Measurements from ENCODE around the gene MPHOSPH9. TPM values are rescaled to one million over a fixed set of nuclear protein-coding genes. Genes with fewer than 3 reads are reported as not detected.

Gene MPHOSPH9
- total RNA-seq, 2 experiments from 2014 or later, result 148 to 149 TPM

GRCh38 chr12:123135688-123136087 lies 97.3 kb downstream of the MPHOSPH9 start:
- POLR2A ChIA-PET, result no interaction called here
- Mint-ChIP-seq H3K27me3 (ENCODE audit: low read depth) (no peaks in the 10 kb centered on the region), H3K9me3 (ENCODE audit: insufficient read depth) (no peaks in the 10 kb centered on the region), H3K4me3 (no peak overlapping the region), H3K36me3 (ENCODE audit: low read depth) (peaks cover 3% of the 10 kb centered on the region), H3K27ac (no peak overlapping the region), H3K4me1 (ENCODE audit: low read depth) (peaks cover 40% of the 10 kb centered on the region)
- DNase-seq, result no peak
- CTCF ChIA-PET, result interaction anchor here (1.1 to 1.5 kb wide), 2 partner anchors 8 to 92 kb away, joined by 4 read pairs; no protein-coding TSS in a partner anchor
- ATAC-seq, result no peak

- H3K36me3 Mint-ChIP-seq (ENCODE audit: low read depth), result peaks cover 3% of the 10 kb centered on the region
- DNase-seq, result no peak
- ATAC-seq, result no peak
- ChIA-PET CTCF (interaction anchor here (1.1 to 2.1 kb wide), 3 partner anchors 9 to 91 kb away, joined by 4 to 5 read pairs (median 4); no protein-coding TSS in a partner anchor), POLR2A (no interaction called here)
- no peaks in the 10 kb centered on the region for H3K27me3 Mint-ChIP-seq (ENCODE audit: low read depth)
- H3K9me3 Mint-ChIP-seq (ENCODE audit: insufficient read depth), result no peaks in the 10 kb centered on the region
- H3K27ac Mint-ChIP-seq, result no peak overlapping the region
- H3K4me3 Mint-ChIP-seq, result no peak overlapping the region
- peaks cover 35% of the 10 kb centered on the region for H3K4me1 Mint-ChIP-seq (ENCODE audit: low read depth)
Observed at GRCh38 chr12:123134826-123135225, 98.1 kb downstream of the MPHOSPH9 start.

- ChIA-PET POLR2A (no interaction called here), CTCF (interaction anchor here (1.5 to 2.1 kb wide), 2 partner anchors 14 to 90 kb away, joined by 4 to 5 read pairs; no protein-coding TSS in a partner anchor)
- peaks cover 30% of the 10 kb centered on the region for H3K4me1 Mint-ChIP-seq (ENCODE audit: low read depth)
- H3K4me3 Mint-ChIP-seq, result no peak overlapping the region
- DNase-seq, result no peak
- no peak overlapping the region for H3K27ac Mint-ChIP-seq
- ATAC-seq, result no peak
- H3K27me3 Mint-ChIP-seq (ENCODE audit: low read depth), result no peaks in the 10 kb centered on the region
- no peaks in the 10 kb centered on the region for H3K9me3 Mint-ChIP-seq (ENCODE audit: insufficient read depth)
- peaks cover 3% of the 10 kb centered on the region for H3K36me3 Mint-ChIP-seq (ENCODE audit: low read depth)
Observed at GRCh38 chr12:123134271-123134671, 98.7 kb downstream of the MPHOSPH9 start.

GRCh38 chr12:123133701-123134100 lies 99.2 kb downstream of the MPHOSPH9 start:
- POLR2A ChIA-PET, result interaction anchor here (2.6 to 3.8 kb wide), 2 partner anchors 10 to 58 kb away, joined by 11 to 23 read pairs; no protein-coding TSS in a partner anchor
- H3K36me3 Mint-ChIP-seq (ENCODE audit: low read depth), result peaks cover 3% of the 10 kb centered on the region
- CTCF ChIA-PET, result interaction anchor here (2.1 kb wide), 1 partner anchor 13 kb away, joined by 5 read pairs; no protein-coding TSS in a partner anchor
- no peak for ATAC-seq
- H3K27me3 Mint-ChIP-seq (ENCODE audit: low read depth), result no peaks in the 10 kb centered on the region
- peaks cover 30% of the 10 kb centered on the region for H3K4me1 Mint-ChIP-seq (ENCODE audit: low read depth)
- no peaks in the 10 kb centered on the region for H3K9me3 Mint-ChIP-seq (ENCODE audit: insufficient read depth)
- no peak for DNase-seq
- no peak overlapping the region for H3K4me3 Mint-ChIP-seq
- H3K27ac Mint-ChIP-seq, result no peak overlapping the region

- DNase-seq, result no peak
- ChIA-PET POLR2A (interaction anchor here (2.6 to 3.8 kb wide), 2 partner anchors 10 to 57 kb away, joined by 11 to 23 read pairs; no protein-coding TSS in a partner anchor), CTCF (interaction anchor here (0.9 to 2.3 kb wide), 4 partner anchors 12 to 105 kb away, joined by 3 to 7 read pairs (median 4); no protein-coding TSS in a partner anchor)
- Mint-ChIP-seq H3K4me1 (ENCODE audit: low read depth) (peaks cover 30% of the 10 kb centered on the region), H3K27me3 (ENCODE audit: low read depth) (no peaks in the 10 kb centered on the region), H3K4me3 (no peak overlapping the region), H3K36me3 (ENCODE audit: low read depth) (peaks cover 3% of the 10 kb centered on the region), H3K9me3 (ENCODE audit: insufficient read depth) (no peaks in the 10 kb centered on the region), H3K27ac (no peak overlapping the region)
- ATAC-seq, result no peak
Observed at GRCh38 chr12:123132951-123133619, 99.9 kb downstream of the MPHOSPH9 start.

GRCh38 chr12:123131879-123132402 lies 101.0 kb downstream of the MPHOSPH9 start:
- Mint-ChIP-seq H3K4me3 (peak overlapping the region; percentile 55), H3K27me3 (ENCODE audit: low read depth) (no peaks in the 10 kb centered on the region), H3K9me3 (ENCODE audit: insufficient read depth) (no peaks in the 10 kb centered on the region), H3K36me3 (ENCODE audit: low read depth) (peaks cover 3% of the 10 kb centered on the region), H3K27ac (peak overlapping the region; percentile 89), H3K4me1 (ENCODE audit: low read depth) (peaks cover 33% of the 10 kb centered on the region)
- ATAC-seq, result peak; percentile 87
- peak; percentile 58 for DNase-seq
- ChIA-PET CTCF (interaction anchor here (0.8 to 2.3 kb wide), 7 partner anchors 9 to 88 kb away, joined by 3 to 11 read pairs (median 3); no protein-coding TSS in a partner anchor), POLR2A (interaction anchor here (2.1 to 3.8 kb wide), 3 partner anchors 9 to 56 kb away, joined by 10 to 23 read pairs (median 11); no protein-coding TSS in a partner anchor)

- Mint-ChIP-seq H3K27me3 (ENCODE audit: low read depth) (no peaks in the 10 kb centered on the region), H3K9me3 (ENCODE audit: insufficient read depth) (no peaks in the 10 kb centered on the region), H3K36me3 (ENCODE audit: low read depth) (peaks cover 3% of the 10 kb centered on the region), H3K27ac (peak overlapping the region; percentile 89), H3K4me3 (peak overlapping the region; percentile 55), H3K4me1 (ENCODE audit: low read depth) (peaks cover 38% of the 10 kb centered on the region)
- ChIA-PET POLR2A (interaction anchor here (0.6 to 3.8 kb wide), 4 partner anchors 8 to 55 kb away, joined by 3 to 23 read pairs (median 10); no protein-coding TSS in a partner anchor), CTCF (interaction anchor here (0.8 to 2.3 kb wide), 6 partner anchors 8 to 57 kb away, joined by 3 to 11 read pairs (median 4); no protein-coding TSS in a partner anchor)
- ATAC-seq (peak; percentile 38), DNase-seq (no peak)
Observed at GRCh38 chr12:123131291-123131832, 101.6 kb downstream of the MPHOSPH9 start.

- POLR2A ChIA-PET, result no interaction called here
- Mint-ChIP-seq H3K4me3 (no peak overlapping the region), H3K27me3 (ENCODE audit: low read depth) (no peaks in the 10 kb centered on the region), H3K36me3 (ENCODE audit: low read depth) (no peaks in the 10 kb centered on the region), H3K4me1 (ENCODE audit: low read depth) (peaks cover 38% of the 10 kb centered on the region), H3K9me3 (ENCODE audit: insufficient read depth) (no peaks in the 10 kb centered on the region), H3K27ac (no peak overlapping the region)
- DNase-seq (no peak), ATAC-seq (no peak)
- CTCF ChIA-PET, result interaction anchor here (1.2 kb wide), 1 partner anchor 8 kb away, joined by 3 read pairs; no protein-coding TSS in a partner anchor
Observed at GRCh38 chr12:123129621-123130020, 103.3 kb downstream of the MPHOSPH9 start.

GRCh38 chr12:123127182-123127495 lies 105.8 kb downstream of the MPHOSPH9 start:
- H3K4me3 Mint-ChIP-seq, result no peak overlapping the region
- ATAC-seq (no peak), DNase-seq (no peak)
- H3K36me3 Mint-ChIP-seq (ENCODE audit: low read depth), result no peaks in the 10 kb centered on the region
- no peaks in the 10 kb centered on the region for H3K27me3 Mint-ChIP-seq (ENCODE audit: low read depth)
- no peaks in the 10 kb centered on the region for H3K9me3 Mint-ChIP-seq (ENCODE audit: insufficient read depth)
- H3K4me1 Mint-ChIP-seq (ENCODE audit: low read depth), result peaks cover 43% of the 10 kb centered on the region
- no peak overlapping the region for H3K27ac Mint-ChIP-seq
- POLR2A ChIA-PET, result no interaction called here
- CTCF ChIA-PET, result interaction anchor here (1.4 kb wide), 1 partner anchor 20 kb away, joined by 4 read pairs; no protein-coding TSS in a partner anchor

- no peak overlapping the region for H3K4me3 Mint-ChIP-seq
- H3K27ac Mint-ChIP-seq, result no peak overlapping the region
- H3K4me1 Mint-ChIP-seq (ENCODE audit: low read depth), result peaks cover 43% of the 10 kb centered on the region
- DNase-seq, result no peak
- no peak for ATAC-seq
- no peaks in the 10 kb centered on the region for H3K9me3 Mint-ChIP-seq (ENCODE audit: insufficient read depth)
- POLR2A ChIA-PET, result no interaction called here
- H3K36me3 Mint-ChIP-seq (ENCODE audit: low read depth), result no peaks in the 10 kb centered on the region
- CTCF ChIA-PET, result interaction anchor here (1.3 to 1.4 kb wide), 2 partner anchors 19 to 51 kb away, joined by 4 read pairs; no protein-coding TSS in a partner anchor
- H3K27me3 Mint-ChIP-seq (ENCODE audit: low read depth), result no peaks in the 10 kb centered on the region
Observed at GRCh38 chr12:123126294-123127181, 106.4 kb downstream of the MPHOSPH9 start.

- Mint-ChIP-seq H3K4me1 (ENCODE audit: low read depth) (peaks cover 55% of the 10 kb centered on the region), H3K27ac (peak overlapping the region; percentile 68), H3K9me3 (ENCODE audit: insufficient read depth) (no peaks in the 10 kb centered on the region), H3K27me3 (ENCODE audit: low read depth) (no peaks in the 10 kb centered on the region), H3K36me3 (ENCODE audit: low read depth) (peaks cover 4% of the 10 kb centered on the region), H3K4me3 (peak overlapping the region; percentile 20)
- DNase-seq, result peak; percentile 41
- peak; percentile 17 for ATAC-seq
- CTCF ChIA-PET, result interaction anchor here (0.6 to 3.7 kb wide), 7 partner anchors 9 to 79 kb away, joined by 3 to 28 read pairs (median 4); no protein-coding TSS in a partner anchor
- POLR2A ChIA-PET, result interaction anchor here (0.6 to 6.0 kb wide), 5 partner anchors 10 to 148 kb away, joined by 3 to 40 read pairs (median 6); no protein-coding TSS in a partner anchor
Observed at GRCh38 chr12:123122626-123123025, 110.3 kb downstream of the MPHOSPH9 start.
